Measurements from ENCODE around the gene RBM12. TPM values are rescaled to one million over a fixed set of nuclear protein-coding genes. Genes with fewer than 3 reads are reported as not detected.

Gene RBM12
- total RNA-seq, 1 experiment from 2014 or later = 125 TPM

DNA sequence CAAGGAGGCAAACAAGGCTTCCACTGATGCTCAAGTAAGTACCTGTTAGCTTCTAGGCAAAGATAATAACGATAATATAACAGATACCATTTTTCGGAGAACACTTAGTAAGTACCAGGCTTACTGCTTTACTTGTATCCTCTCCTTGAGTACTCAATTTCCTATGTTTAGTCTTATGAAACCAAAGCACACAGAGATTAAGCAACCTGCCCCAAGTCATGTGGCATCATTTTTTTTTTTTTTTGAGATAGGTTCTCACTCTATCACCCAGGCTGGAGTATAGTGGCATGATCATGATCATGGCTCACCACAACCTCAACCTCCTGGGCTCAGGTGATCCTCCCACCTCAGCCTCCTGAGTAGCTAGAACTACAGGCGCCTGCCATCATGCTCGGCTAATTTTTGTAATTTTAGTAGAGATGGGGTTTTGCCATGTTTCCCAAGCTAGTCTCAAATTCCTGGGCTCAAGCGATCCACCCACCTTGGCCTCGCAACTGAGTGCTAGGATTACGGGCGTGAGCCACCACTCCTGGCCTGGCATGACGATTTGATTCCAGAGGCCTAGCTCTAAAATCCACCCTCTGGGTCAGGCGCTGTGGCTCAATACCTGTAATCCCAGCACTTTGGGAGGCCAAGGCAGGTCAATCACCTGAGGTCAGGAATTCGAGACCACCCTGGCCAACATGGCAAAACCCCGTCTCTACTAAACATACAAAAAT is 35.1 kb downstream of the RBM12 start:
- H3K27me3 Mint-ChIP-seq (ENCODE audit: low read depth) = no peaks in the 10 kb centered on the region
- H3K27ac Mint-ChIP-seq = no peak overlapping the region
- DNase-seq (ENCODE audit: low spot score) (no peak), ATAC-seq (no peak)
- TF ChIP-seq RORB (CRISPR knock-in tag; IDR thresholded peaks at IDR 0.05) (no peak), ZNF671 (CRISPR knock-in tag; IDR thresholded peaks at IDR 0.05) (no peak), CREB1 (CRISPR knock-in tag; IDR thresholded peaks at IDR 0.05) (no peak), ZNF232 (CRISPR knock-in tag; IDR thresholded peaks at IDR 0.05) (no peak), CBFB (CRISPR knock-in tag; IDR thresholded peaks at IDR 0.05; ENCODE audit: low read depth) (no peak)
- H3K4me3 Mint-ChIP-seq = no peak overlapping the region
- H3K36me3 Mint-ChIP-seq = peaks cover 65% of the 10 kb centered on the region
- H3K9me3 Mint-ChIP-seq = peaks cover 4% of the 10 kb centered on the region; the same call in 1 of the 2 replicates
- ChIA-PET CTCF (interaction anchor here (1.2 kb wide), 1 partner anchor 11 kb away, joined by 8 read pairs; no protein-coding TSS in a partner anchor), POLR2A (no interaction called here)
- no peaks in the 10 kb centered on the region for H3K4me1 Mint-ChIP-seq

DNA sequence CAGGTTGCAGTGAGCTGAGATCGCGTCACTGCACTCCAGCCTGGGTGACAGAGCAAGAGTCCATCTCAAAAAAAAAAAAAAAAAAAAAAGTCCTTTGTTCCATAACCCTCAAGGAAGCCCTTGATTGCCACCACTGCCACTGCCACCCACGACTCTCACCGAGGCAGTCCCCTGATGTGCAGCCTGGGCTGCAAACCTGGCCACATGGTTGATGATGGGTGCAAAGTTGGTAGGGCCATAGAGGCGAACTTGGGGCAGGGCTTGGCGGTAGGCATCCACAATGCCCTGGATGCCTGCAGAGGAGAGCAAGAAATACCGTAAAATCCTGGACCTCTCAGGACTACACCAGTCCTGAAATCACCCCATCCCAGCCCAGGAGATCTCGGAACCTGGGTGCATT is 37.6 kb downstream of the RBM12 start:
- no peak for DNase-seq (ENCODE audit: low spot score)
- H3K36me3 Mint-ChIP-seq = peaks cover 59% of the 10 kb centered on the region

DNA sequence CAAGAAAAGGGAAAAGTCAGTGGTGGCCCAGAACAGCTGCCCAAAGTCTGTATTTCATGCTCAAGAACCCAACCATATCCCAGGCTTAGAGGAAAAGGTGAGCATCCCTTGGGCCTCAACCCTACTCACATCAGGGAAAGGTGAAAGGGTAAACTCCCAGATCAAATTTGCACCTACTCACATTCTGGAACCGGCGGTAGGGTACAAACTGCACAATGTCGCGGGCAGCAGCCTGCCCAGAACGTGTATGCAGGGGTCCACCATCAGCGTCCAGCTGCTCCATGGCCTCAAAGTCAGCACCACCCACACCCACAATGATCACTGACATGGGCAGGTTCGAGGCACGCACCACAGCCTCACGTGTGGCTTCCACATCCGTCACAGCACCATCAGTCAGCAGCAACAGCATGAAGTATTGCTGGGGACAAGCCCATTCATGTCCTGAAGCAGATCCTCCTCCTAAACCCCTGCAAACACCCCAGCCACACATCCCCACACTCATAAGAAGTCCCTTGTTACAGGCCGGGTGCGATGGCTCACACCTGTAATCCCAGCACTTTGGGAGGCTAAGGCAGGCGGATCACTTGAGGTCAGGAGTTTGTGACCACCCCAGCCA is 38.2 kb downstream of the RBM12 start:
- Mint-ChIP-seq H3K27ac (peak overlapping the region; percentile 70), H3K27me3 (ENCODE audit: low read depth) (no peaks in the 10 kb centered on the region), H3K4me3 (no peak overlapping the region), H3K4me1 (no peaks in the 10 kb centered on the region), H3K36me3 (peaks cover 55% of the 10 kb centered on the region), H3K9me3 (peaks cover 4% of the 10 kb centered on the region; the same call in 1 of the 2 replicates)
- no peak for DNase-seq (ENCODE audit: low spot score)
- CTCF ChIA-PET = no interaction called here
- ATAC-seq = no peak
- POLR2A ChIA-PET = interaction anchor here (0.9 kb wide), 1 partner anchor 8 kb away, joined by 4 read pairs; no protein-coding TSS in a partner anchor
- TF ChIP-seq ZNF281 (CRISPR knock-in tag; IDR thresholded peaks at IDR 0.05) (no peak), E2F1 (CRISPR knock-in tag; IDR thresholded peaks at IDR 0.05) (no peak), ZNF317 (CRISPR knock-in tag; IDR thresholded peaks at IDR 0.05; ENCODE audit: borderline replicate concordance, low read depth) (no peak), NFATC4 (CRISPR knock-in tag; IDR thresholded peaks at IDR 0.05) (no peak), JUN (CRISPR knock-in tag; IDR thresholded peaks at IDR 0.05) (no peak), GABPB1 (CRISPR knock-in tag; IDR thresholded peaks at IDR 0.05) (no peak), ZNF232 (CRISPR knock-in tag; IDR thresholded peaks at IDR 0.05) (no peak), CREB1 (CRISPR knock-in tag; IDR thresholded peaks at IDR 0.05) (no peak), IRF2 (CRISPR knock-in tag; IDR thresholded peaks at IDR 0.05; ENCODE audit: borderline replicate concordance, low read depth) (no peak), ATF1 (CRISPR knock-in tag; IDR thresholded peaks at IDR 0.05) (no peak), PRRX2 (CRISPR knock-in tag; IDR thresholded peaks at IDR 0.05) (no peak)
- TF ChIP-seq, protein P1, sequence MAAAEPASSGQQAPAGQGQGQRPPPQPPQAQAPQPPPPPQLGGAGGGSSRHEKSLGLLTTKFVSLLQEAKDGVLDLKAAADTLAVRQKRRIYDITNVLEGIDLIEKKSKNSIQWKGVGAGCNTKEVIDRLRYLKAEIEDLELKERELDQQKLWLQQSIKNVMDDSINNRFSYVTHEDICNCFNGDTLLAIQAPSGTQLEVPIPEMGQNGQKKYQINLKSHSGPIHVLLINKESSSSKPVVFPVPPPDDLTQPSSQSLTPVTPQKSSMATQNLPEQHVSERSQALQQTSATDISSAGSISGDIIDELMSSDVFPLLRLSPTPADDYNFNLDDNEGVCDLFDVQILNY (CRISPR knock-in tag; IDR thresholded peaks at IDR 0.05) = no peak
- TF ChIP-seq, protein P2, sequence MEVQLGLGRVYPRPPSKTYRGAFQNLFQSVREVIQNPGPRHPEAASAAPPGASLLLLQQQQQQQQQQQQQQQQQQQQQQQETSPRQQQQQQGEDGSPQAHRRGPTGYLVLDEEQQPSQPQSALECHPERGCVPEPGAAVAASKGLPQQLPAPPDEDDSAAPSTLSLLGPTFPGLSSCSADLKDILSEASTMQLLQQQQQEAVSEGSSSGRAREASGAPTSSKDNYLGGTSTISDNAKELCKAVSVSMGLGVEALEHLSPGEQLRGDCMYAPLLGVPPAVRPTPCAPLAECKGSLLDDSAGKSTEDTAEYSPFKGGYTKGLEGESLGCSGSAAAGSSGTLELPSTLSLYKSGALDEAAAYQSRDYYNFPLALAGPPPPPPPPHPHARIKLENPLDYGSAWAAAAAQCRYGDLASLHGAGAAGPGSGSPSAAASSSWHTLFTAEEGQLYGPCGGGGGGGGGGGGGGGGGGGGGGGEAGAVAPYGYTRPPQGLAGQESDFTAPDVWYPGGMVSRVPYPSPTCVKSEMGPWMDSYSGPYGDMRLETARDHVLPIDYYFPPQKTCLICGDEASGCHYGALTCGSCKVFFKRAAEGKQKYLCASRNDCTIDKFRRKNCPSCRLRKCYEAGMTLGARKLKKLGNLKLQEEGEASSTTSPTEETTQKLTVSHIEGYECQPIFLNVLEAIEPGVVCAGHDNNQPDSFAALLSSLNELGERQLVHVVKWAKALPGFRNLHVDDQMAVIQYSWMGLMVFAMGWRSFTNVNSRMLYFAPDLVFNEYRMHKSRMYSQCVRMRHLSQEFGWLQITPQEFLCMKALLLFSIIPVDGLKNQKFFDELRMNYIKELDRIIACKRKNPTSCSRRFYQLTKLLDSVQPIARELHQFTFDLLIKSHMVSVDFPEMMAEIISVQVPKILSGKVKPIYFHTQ (CRISPR knock-in tag; IDR thresholded peaks at IDR 0.05) = no peak
- TF ChIP-seq, protein P3, sequence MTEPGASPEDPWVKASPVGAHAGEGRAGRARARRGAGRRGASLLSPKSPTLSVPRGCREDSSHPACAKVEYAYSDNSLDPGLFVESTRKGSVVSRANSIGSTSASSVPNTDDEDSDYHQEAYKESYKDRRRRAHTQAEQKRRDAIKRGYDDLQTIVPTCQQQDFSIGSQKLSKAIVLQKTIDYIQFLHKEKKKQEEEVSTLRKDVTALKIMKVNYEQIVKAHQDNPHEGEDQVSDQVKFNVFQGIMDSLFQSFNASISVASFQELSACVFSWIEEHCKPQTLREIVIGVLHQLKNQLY (CRISPR knock-in tag; IDR thresholded peaks at IDR 0.05) = no peak
- TF ChIP-seq, protein P4, sequence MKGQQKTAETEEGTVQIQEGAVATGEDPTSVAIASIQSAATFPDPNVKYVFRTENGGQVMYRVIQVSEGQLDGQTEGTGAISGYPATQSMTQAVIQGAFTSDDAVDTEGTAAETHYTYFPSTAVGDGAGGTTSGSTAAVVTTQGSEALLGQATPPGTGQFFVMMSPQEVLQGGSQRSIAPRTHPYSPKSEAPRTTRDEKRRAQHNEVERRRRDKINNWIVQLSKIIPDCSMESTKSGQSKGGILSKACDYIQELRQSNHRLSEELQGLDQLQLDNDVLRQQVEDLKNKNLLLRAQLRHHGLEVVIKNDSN (CRISPR knock-in tag; IDR thresholded peaks at IDR 0.05) = no peak

More for the DNA sequence above, 37.6 kb downstream of the RBM12 start:
- ATAC-seq = no peak
- H3K4me1 Mint-ChIP-seq = no peaks in the 10 kb centered on the region
- ChIA-PET CTCF (interaction anchor here (1.0 kb wide), 1 partner anchor 8 kb away, joined by 4 read pairs; no protein-coding TSS in a partner anchor), POLR2A (interaction anchor here (0.9 kb wide), 1 partner anchor 9 kb away, joined by 4 read pairs; no protein-coding TSS in a partner anchor)
- TF ChIP-seq JAZF1 (CRISPR knock-in tag; IDR thresholded peaks at IDR 0.05) (no peak), NR1H2 (CRISPR knock-in tag; IDR thresholded peaks at IDR 0.05) (no peak)
- TF ChIP-seq, protein P5, sequence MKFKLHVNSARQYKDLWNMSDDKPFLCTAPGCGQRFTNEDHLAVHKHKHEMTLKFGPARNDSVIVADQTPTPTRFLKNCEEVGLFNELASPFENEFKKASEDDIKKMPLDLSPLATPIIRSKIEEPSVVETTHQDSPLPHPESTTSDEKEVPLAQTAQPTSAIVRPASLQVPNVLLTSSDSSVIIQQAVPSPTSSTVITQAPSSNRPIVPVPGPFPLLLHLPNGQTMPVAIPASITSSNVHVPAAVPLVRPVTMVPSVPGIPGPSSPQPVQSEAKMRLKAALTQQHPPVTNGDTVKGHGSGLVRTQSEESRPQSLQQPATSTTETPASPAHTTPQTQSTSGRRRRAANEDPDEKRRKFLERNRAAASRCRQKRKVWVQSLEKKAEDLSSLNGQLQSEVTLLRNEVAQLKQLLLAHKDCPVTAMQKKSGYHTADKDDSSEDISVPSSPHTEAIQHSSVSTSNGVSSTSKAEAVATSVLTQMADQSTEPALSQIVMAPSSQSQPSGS (CRISPR knock-in tag; IDR thresholded peaks at IDR 0.05; ENCODE audit: borderline replicate concordance, low read depth) = no peak
- peak overlapping the region; percentile 57 for H3K27ac Mint-ChIP-seq
- no peak overlapping the region for H3K4me3 Mint-ChIP-seq
- H3K9me3 Mint-ChIP-seq = peaks cover 4% of the 10 kb centered on the region; the same call in 1 of the 2 replicates
- H3K27me3 Mint-ChIP-seq (ENCODE audit: low read depth) = no peaks in the 10 kb centered on the region
